H1 (cell line): ENCODE results near the gene PLAC9. TPM values are rescaled to one million over a fixed set of nuclear protein-coding genes. Genes with fewer than 3 reads are reported as not detected.

ENCODE experiments used
- BRCA1 ChIP-seq: IDR thresholded peaks from 2 replicates; pipeline ENCODE4 v1.6.1; 2012; ENCODE audit warnings: low read depth, low read length, improper control_type of control experiment
- CHD7 ChIP-seq: fragments of 300-600 bp; sonication (generic); IDR thresholded peaks from 2 replicates; pipeline ENCODE4 v1.7.1; 2012; ENCODE audit warnings: low read length, moderate library complexity, mild to moderate bottlenecking, inconsistent platforms; ENCODE audit not compliant: insufficient replicate concordance
- CTBP2 ChIP-seq: IDR thresholded peaks from 2 replicates; pipeline ENCODE4 v1.7.0; 2011; ENCODE audit warnings: borderline replicate concordance, mild to moderate bottlenecking, moderate library complexity, mixed read lengths, low read length; ENCODE audit not compliant: insufficient read depth, insufficient read length
- KDM1A ChIP-seq: fragments of 200-600, 300-600 bp; sonication (generic); IDR thresholded peaks from 2 replicates; pipeline ENCODE4 v1.7.1; 2016; ENCODE audit warnings: mild to moderate bottlenecking, low read length, borderline replicate concordance
- RNF2 ChIP-seq: fragments of 200-900, 300-1000 bp; sonication (generic); IDR thresholded peaks from 2 replicates; pipeline ENCODE4 v1.7.1; 2016; ENCODE audit warnings: borderline replicate concordance, low read depth, mild to moderate bottlenecking, antibody characterized with exemption, low read length; ENCODE audit not compliant: poor library complexity, severe bottlenecking; ENCODE audit errors: missing control alignments
- SIX5 ChIP-seq: IDR thresholded peaks from 2 replicates; pipeline ENCODE4 v1.6.1; 2011; ENCODE audit warnings: mild to moderate bottlenecking, low read depth, low read length
- SP1 ChIP-seq: IDR thresholded peaks from 2 replicates; pipeline ENCODE4 v1.6.1; 2011; ENCODE audit warnings: low read depth, low read length
- polyA plus RNA-seq, 7 experiments: library from polyadenylated mRNA; depleted of rRNA in 3 of 7; stranded (reverse) in 5 of 7; unstranded in 2 of 7; fragments of >200 nt in 5 of 7; fragments of 200-250 nt in 2 of 7; gene quantifications; 1 replicate in 5 of 7; 2 replicates in 1 of 7; 4 replicates in 1 of 7; pipeline versions ENCODE4 v1.2.1 to v1.2.3, GENCODE V29; 2011 to 2013; ENCODE audit warnings: missing spikeins in 2 of 7, mixed read lengths in 2 of 7
- total RNA-seq: library from RNA; stranded (reverse); fragmentation: NEBNext Ultra II Directional; extraction: Animal tissue kit (Norgen Biotek cat#: 25700); gene quantifications from 2 replicates; pipeline ENCODE4 v1.2.1, GENCODE V29; 2021

PLAC9 gene
- total and polyA plus RNA-seq, 2 of the 8 experiments (the other 6 are each of a cell fraction or from before 2014, with no cell fraction given), result 8.4 to 16.7 TPM

GRCh38 chr10:80158126-80158525 is 25.6 kb downstream of the PLAC9 start (continued):
- TF ChIP-seq CHD7 (no peak), BRCA1 (no peak), KDM1A (no peak), CTBP2 (no peak), SIX5 (no peak), SP1 (no peak), RNF2 (no peak)
